Camera-type eye (tissue), 1 donor: ENCODE data around the gene HMSD. TPM values are rescaled to one million over a fixed set of nuclear protein-coding genes. Genes with fewer than 3 reads are reported as not detected.

ENCODE experiments used
- total RNA-seq: library from RNA; depleted of rRNA; stranded (reverse); fragments of >200 nt; gene quantifications from one replicate; pipeline ENCODE4 v1.2.3, GENCODE V29; 2014

The HMSD gene, protein sequence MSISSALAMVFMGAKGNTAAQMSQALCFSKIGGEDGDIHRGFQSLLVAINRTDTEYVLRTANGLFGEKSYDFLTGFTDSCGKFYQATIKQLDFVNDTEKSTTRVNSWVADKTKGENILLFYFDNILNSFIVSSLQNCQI
- total RNA-seq, result 2.8 TPM

GRCh38 chr18:63949068-63949737 lies at the start of gene HMSD:
TSS of gene HMSD (plus strand) at chr18:63949301. CDS start at chr18:63953456, 4,155 bp downstream.

GRCh38 chr18:63907664-63908063 lies 41.4 kb upstream of the HMSD start, which contains the start of gene SERPINB10:
TSS of gene SERPINB10 (plus strand) at chr18:63907958. CDS start at chr18:63915511, 7,553 bp downstream.

DNA sequence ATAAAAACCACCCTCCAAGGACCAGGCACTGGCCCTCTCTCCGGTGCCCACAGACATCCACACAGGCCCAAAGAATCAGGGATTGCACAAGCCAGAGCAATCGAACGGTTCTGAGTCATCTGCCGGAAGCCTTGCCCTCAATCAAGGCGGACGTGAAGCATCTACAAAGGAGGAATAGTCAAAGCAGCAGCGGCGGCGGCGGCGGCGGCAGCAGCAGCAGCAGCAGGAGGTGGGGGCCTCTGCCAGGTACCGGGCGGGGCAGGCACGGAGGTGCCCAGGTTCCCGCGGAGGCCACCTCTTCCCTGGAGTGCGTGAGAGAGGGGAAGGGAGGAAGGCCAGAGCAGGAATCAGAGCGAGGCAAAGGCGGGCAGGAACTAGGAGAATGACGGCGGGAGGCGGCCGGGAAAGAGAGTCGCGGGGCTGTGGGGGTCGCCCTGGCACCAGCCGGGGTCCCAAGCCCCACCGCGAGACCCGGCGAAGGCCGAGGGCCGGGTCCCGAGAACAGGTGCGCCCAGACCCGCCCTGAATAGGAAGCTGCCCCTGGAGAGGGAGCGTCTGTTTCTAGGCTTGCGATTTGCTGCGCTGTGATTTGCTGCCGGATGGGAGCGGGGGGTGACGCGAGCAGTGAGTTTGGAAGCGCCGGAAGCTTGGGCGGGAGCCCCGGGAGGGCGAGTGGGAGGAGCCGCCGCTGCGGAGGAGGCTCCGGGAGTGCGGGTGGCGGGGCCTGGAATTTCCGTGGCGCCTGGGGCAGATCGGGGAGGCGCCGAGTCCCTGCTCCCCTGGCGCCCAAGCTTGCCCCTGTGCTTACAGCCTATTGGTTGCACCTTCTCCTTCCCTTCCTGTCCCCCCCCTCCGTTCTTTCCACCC lies 21.1 kb downstream of the HMSD start, which contains the start of gene SERPINB8:
SERPINB8 (plus strand) TSS at position 140 of the 867 bp plus-strand sequence. CDS start 8,228 bp downstream, outside the sequence.

Other genes starting within 250 kb of the HMSD start
- gene SERPINB11, start 246.3 kb upstream of the HMSD start, total RNA-seq, result 0.93 TPM
- not detected for gene SERPINB7, start 173.9 kb upstream of the HMSD start, total RNA-seq
- 2.0 TPM for gene SERPINB2, start 61.6 kb upstream of the HMSD start, total RNA-seq
- 1.3 TPM for gene SERPINB10, start 41.3 kb upstream of the HMSD start, total RNA-seq
- gene SERPINB8, start 20.8 kb downstream of the HMSD start, total RNA-seq, result 3.8 TPM
- not detected for gene LINC00305, start 199.8 kb downstream of the HMSD start, total RNA-seq